ENCODE data around the gene TEAD4.

TEAD4 gene

GRCh38 chr12:3002646-3003045 is 43.4 kb downstream of the TEAD4 start:
- DNase-seq (ENCODE audit: low spot score) = no peak

- DNase-seq (ENCODE audit: low spot score) = no peak
These were observed 44.3 kb downstream of the TEAD4 start for GRCh38 chr12:3003357-3003992.

GRCh38 chr12:3004655-3005565 is 45.7 kb downstream of the TEAD4 start:
- DNase-seq (ENCODE audit: low spot score) = peak; percentile 41

- no peak for DNase-seq (ENCODE audit: low spot score)
These were observed 46.5 kb downstream of the TEAD4 start for GRCh38 chr12:3005736-3006135.

GRCh38 chr12:3009780-3010179 is 50.6 kb downstream of the TEAD4 start:
- DNase-seq (ENCODE audit: low spot score) = no peak

- DNase-seq (ENCODE audit: low spot score) = no peak
These were observed 51.2 kb downstream of the TEAD4 start for GRCh38 chr12:3010214-3010930.

- no peak for DNase-seq (ENCODE audit: low spot score)
These were observed 53.6 kb downstream of the TEAD4 start for GRCh38 chr12:3012786-3013185.

GRCh38 chr12:3014641-3015040 is 55.4 kb downstream of the TEAD4 start:
- DNase-seq (ENCODE audit: low spot score) = no peak

GRCh38 chr12:3015356-3015755 is 56.2 kb downstream of the TEAD4 start:
- DNase-seq (ENCODE audit: low spot score) = no peak

GRCh38 chr12:3016191-3016590 is 57.0 kb downstream of the TEAD4 start:
- DNase-seq (ENCODE audit: low spot score) = no peak

- no peak for DNase-seq (ENCODE audit: low spot score)
These were observed 58.1 kb downstream of the TEAD4 start for GRCh38 chr12:3017281-3017680.

- DNase-seq (ENCODE audit: low spot score) = no peak
These were observed 59.2 kb downstream of the TEAD4 start for GRCh38 chr12:3018284-3019004.

GRCh38 chr12:3019005-3019680 is 59.9 kb downstream of the TEAD4 start:
- no peak for DNase-seq (ENCODE audit: low spot score)

- DNase-seq (ENCODE audit: low spot score) = no peak
These were observed 61.2 kb downstream of the TEAD4 start for GRCh38 chr12:3020399-3020798.

GRCh38 chr12:3020850-3021435 is 61.7 kb downstream of the TEAD4 start:
- no peak for DNase-seq (ENCODE audit: low spot score)

- DNase-seq (ENCODE audit: low spot score) = no peak
These were observed 63.2 kb downstream of the TEAD4 start for GRCh38 chr12:3022411-3022810.

- DNase-seq (ENCODE audit: low spot score) = no peak
These were observed 63.8 kb downstream of the TEAD4 start for GRCh38 chr12:3022961-3023360.

- no peak for DNase-seq (ENCODE audit: low spot score)
These were observed 68.9 kb downstream of the TEAD4 start for GRCh38 chr12:3028108-3028507.

- no peak for DNase-seq (ENCODE audit: low spot score)
These were observed 71.7 kb downstream of the TEAD4 start for GRCh38 chr12:3030821-3031429.

GRCh38 chr12:3032161-3032560 is 73.0 kb downstream of the TEAD4 start:
- DNase-seq (ENCODE audit: low spot score) = no peak
